ENCODE measurements around the gene POFUT1.
"Not testable (repeated sequence)": the region's sequence is repeated elsewhere in the genome, so short reads cannot be mapped to it uniquely, and the experiment has no call there.

The POFUT1 gene

DNA sequence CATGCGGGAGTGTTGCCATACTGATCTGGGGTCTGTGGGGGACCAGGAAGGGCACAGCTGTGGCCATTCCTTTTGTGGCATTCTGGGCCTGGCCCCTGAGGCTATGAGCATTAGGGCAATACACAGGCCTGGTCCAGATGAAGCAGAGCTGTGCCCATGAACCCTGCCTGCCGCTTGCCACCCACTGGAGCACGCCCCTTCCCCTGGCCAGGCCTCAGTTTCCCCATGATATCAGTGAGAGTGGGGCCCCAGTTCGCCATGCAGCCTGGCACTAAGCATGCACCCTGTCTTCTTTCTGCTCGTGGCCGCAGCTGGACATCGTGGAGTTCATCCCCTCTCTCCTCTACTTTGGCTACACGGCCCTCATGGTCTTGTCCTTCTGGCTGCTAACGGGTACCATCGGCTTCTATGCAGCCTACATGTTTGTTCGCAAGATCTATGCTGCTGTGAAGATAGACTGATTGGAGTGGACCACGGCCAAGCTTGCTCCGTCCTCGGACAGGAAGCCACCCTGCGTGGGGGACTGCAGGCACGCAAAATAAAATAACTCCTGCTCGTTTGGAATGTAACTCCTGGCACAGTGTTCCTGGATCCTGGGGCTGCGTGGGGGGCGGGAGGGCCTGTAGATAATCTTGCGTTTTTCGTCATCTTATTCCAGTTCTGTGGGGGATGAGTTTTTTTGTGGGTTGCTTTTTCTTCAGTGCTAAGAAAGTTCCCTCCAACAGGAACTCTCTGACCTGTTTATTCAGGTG is 42.5 kb upstream of the POFUT1 start:
- TF ChIP-seq, protein P1, sequence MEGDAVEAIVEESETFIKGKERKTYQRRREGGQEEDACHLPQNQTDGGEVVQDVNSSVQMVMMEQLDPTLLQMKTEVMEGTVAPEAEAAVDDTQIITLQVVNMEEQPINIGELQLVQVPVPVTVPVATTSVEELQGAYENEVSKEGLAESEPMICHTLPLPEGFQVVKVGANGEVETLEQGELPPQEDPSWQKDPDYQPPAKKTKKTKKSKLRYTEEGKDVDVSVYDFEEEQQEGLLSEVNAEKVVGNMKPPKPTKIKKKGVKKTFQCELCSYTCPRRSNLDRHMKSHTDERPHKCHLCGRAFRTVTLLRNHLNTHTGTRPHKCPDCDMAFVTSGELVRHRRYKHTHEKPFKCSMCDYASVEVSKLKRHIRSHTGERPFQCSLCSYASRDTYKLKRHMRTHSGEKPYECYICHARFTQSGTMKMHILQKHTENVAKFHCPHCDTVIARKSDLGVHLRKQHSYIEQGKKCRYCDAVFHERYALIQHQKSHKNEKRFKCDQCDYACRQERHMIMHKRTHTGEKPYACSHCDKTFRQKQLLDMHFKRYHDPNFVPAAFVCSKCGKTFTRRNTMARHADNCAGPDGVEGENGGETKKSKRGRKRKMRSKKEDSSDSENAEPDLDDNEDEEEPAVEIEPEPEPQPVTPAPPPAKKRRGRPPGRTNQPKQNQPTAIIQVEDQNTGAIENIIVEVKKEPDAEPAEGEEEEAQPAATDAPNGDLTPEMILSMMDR (conservative IDR thresholded peaks at IDR 0.05), result no peak
- no peak for TF ChIP-seq ZFX (IDR thresholded peaks at IDR 0.05)
- H3K27ac ChIP-seq, result no peak overlapping the region

DNA sequence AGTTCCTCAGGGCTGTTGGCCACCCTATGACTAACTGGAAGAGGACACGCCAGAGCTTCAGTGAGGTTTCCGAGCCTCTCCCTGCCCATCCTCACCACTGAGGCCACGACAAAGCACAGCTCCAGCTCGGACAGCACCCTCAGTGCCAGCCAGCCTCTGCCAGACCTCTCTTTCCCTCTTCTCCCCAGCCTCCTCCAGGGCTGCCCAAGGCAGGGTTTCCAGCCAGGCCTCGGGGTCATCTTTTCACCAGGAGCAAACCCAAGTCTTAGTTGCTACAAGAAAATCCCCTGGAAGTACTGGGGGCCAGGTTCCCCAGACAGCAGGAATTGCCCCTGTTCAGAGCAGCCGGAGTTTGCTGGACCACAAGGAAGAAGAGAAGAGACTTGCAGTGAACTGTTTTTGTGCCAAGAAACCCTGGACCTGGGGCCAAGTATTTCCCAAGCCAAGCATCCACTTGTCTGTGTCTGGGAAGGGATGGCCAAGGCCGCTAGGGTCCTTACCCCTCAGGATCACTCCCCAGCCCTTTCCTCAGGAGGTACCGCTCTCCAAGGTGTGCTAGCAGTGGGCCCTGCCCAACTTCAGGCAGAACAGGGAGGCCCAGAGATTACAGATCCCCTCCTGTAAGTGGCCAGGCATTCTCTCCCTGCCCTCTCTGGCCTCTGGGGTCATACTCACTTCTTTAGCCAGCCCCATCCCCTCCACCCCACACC is 41.7 kb upstream of the POFUT1 start:
- TF ChIP-seq, protein P1 (conservative IDR thresholded peaks at IDR 0.05), result no peak
- TF ChIP-seq ZFX (IDR thresholded peaks at IDR 0.05), result no peak
- no peak overlapping the region for H3K27ac ChIP-seq

DNA sequence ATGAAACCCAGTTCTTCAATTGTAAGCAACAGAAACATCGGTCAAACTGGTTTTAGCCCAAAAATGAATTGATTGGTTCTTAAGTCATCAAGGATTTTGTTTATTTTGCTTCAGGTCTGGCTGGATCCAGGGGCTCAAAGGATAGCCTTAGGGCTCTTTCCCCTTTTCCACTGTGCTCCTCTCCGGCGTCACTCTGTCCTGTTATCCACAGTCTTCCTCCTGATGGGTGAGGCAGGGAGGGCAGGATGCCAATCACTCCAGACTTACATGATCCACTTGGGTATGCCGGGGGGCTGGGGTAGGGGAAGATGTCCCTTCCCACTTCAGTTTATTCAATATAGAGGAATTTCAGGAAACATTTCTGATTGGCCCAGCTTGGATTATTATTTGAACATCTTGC is 40.1 kb upstream of the POFUT1 start:
- TF ChIP-seq, protein P1 (conservative IDR thresholded peaks at IDR 0.05), result no peak
- TF ChIP-seq ZFX (IDR thresholded peaks at IDR 0.05), result no peak
- H3K27ac ChIP-seq, result no peak overlapping the region

DNA sequence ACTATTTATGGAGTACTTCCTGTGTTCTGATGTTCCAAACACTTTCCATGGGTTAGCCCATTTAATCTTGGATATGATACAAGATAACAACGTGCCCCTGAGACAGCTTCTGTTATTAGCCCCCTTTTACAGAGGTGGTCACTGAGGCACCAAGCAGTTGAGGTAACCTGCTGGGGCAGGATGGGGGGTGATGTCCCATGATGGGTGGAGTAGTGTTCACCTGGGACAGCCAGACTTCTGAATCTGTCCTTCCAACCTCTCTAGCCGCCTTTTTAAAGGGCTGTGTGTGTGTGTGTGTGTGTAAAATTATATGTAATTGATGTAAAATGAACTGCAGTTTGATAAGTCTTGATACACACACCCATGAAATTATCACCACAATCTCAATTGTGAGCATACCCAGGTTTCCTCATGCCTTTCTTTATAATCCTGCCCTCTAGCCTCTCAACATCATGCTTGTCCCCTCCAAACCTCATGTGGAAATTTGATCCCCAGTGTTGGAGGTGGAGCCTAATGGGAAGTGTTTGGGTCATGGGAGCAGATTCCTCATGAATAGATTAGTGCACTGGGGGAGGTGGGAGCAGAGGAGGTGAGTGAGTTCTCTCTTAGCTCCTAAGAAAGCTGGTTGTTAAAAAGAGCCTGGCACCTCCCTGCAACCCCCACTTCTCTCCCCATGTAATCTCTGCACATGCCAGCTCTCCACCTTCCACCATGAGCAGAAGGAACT is 39.3 kb upstream of the POFUT1 start:
- TF ChIP-seq, protein P1 (conservative IDR thresholded peaks at IDR 0.05), result no peak
- TF ChIP-seq ZFX (IDR thresholded peaks at IDR 0.05), result no peak

DNA sequence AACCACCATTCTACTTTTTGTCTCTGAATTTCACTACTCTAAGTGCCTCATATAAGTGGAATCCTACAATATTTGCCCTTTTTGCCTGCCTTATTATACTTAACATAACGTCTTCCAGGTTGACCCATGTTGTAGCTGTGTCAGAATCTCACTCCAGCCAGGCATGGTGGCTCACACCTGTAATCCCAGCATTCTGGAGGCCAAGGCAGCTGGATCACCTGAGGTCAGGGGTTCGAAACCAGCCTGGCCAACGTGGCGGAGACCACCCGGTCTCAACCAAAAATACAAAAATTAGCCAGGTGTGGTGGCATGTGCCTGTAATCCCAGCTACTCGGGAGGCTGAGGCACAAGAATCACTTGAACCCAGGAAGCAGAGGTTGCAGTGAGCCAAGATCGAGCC is 30.0 kb upstream of the POFUT1 start:
- H3K27ac ChIP-seq, result not testable (repeated sequence)

More for the DNA sequence above, 39.3 kb upstream of the POFUT1 start:
- H3K27ac ChIP-seq, result no peak overlapping the region

DNA sequence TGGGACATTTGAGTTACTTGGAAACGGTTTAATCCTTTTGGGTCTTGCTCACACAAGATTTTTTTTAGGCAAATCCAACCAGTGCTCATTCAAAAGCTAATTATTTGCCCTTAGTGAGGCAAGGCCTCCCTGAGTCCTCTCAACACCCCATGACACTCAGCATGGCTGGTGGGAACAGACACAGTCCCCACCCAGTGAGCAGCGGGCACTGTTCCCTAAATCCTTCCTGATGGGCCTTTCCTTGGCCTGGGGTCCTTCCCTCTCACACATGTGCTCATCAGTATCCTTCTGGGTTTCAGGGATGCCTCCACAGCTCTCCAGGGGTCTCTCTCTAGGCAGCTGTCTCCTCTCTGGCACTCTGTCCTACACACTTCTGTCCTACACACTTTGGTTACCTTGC is 28.2 kb upstream of the POFUT1 start:
- H3K27ac ChIP-seq, result no peak overlapping the region
- no peak for TF ChIP-seq ZFX (IDR thresholded peaks at IDR 0.05)
- TF ChIP-seq, protein P1 (conservative IDR thresholded peaks at IDR 0.05), result no peak

DNA sequence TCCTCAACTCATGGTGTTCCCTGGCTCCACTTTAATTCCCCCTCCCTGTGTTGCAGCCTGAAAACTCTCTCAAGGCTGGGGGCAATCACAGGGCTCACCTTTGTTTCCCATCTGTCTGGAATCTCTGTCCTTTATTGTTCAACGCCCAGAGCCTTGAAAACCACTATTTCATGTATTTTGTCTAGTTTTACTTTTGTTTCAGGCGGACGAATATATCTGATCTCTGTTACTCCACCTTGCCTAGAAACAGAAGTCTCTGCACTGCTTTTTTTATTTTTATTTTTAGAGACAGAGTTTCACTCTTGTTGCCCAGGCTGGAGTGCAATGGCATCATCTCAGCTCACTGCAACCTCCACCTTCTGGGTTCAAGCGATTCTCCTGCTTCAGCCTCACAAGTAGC is 27.7 kb upstream of the POFUT1 start:
- no peak overlapping the region for H3K27ac ChIP-seq
- TF ChIP-seq ZFX (IDR thresholded peaks at IDR 0.05), result no peak
- TF ChIP-seq, protein P1 (conservative IDR thresholded peaks at IDR 0.05), result no peak
